SK-N-SH treated with all-trans-retinoic acid at 6 μM for 48 hours (cell line): ENCODE data around the gene SLC29A3.

Experiments
- GLIS3 ChIP-seq: fragments of 250-450 bp; sonication (Bioruptor Pico); IDR thresholded peaks from 2 replicates; pipeline ENCODE4 v1.5.0; 2020; ENCODE audit warnings: mild to moderate bottlenecking, moderate library complexity
- PATZ1 ChIP-seq: fragments of 250-450 bp; sonication (Bioruptor Pico); IDR thresholded peaks from 2 replicates; pipeline ENCODE4 v1.8.0; 2020; ENCODE audit warnings: mild to moderate bottlenecking, moderate library complexity, borderline replicate concordance
- ZC3H10 ChIP-seq: fragments of 250-450 bp; sonication (Bioruptor Pico); IDR thresholded peaks from 2 replicates; pipeline ENCODE4 v1.5.1; 2021; ENCODE audit warnings: mild to moderate bottlenecking, moderate library complexity
- ZNF70 ChIP-seq: fragments of 450-650 bp; formaldehyde crosslinking; IDR thresholded peaks from 2 replicates; pipeline ENCODE4 v1.5.0; 2020; ENCODE audit warnings: mild to moderate bottlenecking, moderate library complexity

- TF ChIP-seq ZC3H10 (CRISPR knock-in tag), result no peak
- no peak for TF ChIP-seq PATZ1 (CRISPR knock-in tag)
- TF ChIP-seq ZNF70 (CRISPR knock-in tag), result no peak
- TF ChIP-seq GLIS3 (CRISPR knock-in tag), result no peak
These were observed 69.1 kb downstream of the SLC29A3 start for GRCh38 chr10:71388171-71388570.
